Gastrocnemius medialis (tissue), 4 donors: Measurements from ENCODE around the gene PLXNA3.

Source experiments
- CTCF ChIP-seq, 5 experiments: fragments of 450-650 bp in 3 of 5; fragments of 200-600 bp in 2 of 5; sonication (generic) in 2 of 5; IDR thresholded peaks in 4 of 5; conservative IDR thresholded peaks in 1 of 5; 1 replicate in 4 of 5; 2 replicates in 1 of 5; pipeline ENCODE4 v1.5.1; 2016 to 2019; ENCODE audit warnings: antibody characterized with exemption in 5 of 5, mild to moderate bottlenecking in 3 of 5, moderate library complexity in 3 of 5
- POLR2A ChIP-seq, 2 donors: fragments of 450-650 bp; IDR thresholded peaks; one replicate each; pipeline ENCODE4 v1.6.1; 2017; ENCODE audit warnings: antibody characterized with exemption in 2 of 2, mild to moderate bottlenecking in 2 of 2, moderate library complexity in 2 of 2

DNA sequence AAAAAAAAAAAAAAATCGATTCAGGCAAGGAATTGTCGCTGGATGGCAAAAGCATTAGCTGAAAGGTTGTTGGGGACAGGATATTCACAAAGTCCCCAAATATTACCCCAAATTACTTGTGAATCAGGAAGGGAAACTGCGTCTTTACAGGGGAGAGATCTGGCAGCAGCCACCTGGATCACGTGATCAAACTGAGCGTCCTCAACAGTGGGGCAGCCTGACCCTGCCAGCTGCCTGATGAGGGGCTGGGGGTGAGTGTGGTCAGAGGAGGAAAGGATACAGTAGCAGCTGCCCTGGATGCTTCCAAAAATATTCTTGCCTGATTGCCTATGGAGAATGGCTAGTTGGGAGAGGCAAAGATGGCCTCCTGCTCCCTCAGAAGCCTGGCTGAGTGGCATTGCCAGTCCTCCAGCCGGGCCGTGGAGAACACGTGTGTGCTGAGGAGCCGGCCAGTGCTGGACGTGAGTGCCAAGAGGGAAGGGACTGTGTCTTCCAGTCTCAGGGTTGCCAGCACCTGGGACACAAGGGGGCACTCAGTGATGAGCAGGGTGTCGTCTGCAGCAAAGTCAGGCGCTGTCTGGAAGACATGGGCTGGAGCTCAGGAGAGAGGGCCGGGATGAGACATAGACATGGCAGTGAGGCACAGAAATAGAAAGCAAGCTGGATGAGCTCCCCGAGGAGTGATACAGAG is 24.0 kb downstream of the PLXNA3 start:
- TF ChIP-seq POLR2A (IDR thresholded peaks at IDR 0.05) = no peak
- TF ChIP-seq CTCF (IDR thresholded peaks at IDR 0.05 in 4 of 5, conservative IDR thresholded peaks at IDR 0.05 in 1 of 5) = no peak
